RKO (cell line): ENCODE data around the gene PCDHA10.
A peak's percentile ranks its signal among the peaks of the same experiment; 100 is the strongest.

Source experiments
- DNase-seq: peaks from one replicate; pipeline ENCODE4 v3.0.0-alpha.2; 2016; ENCODE audit warnings: low spot score

Gene PCDHA10

GRCh38 chr5:140882591-140882899, 26.8 kb downstream of the PCDHA10 start:
- DNase-seq = peak; percentile 59

GRCh38 chr5:140883373-140883772, 27.7 kb downstream of the PCDHA10 start:
- DNase-seq = no peak

GRCh38 chr5:140883927-140884697, 28.4 kb downstream of the PCDHA10 start:
- no peak for DNase-seq

- DNase-seq = no peak
Observed at GRCh38 chr5:140916325-140916724, 60.6 kb downstream of the PCDHA10 start.
